Measurements from ENCODE around the gene NOL4L.

NOL4L gene

DNA sequence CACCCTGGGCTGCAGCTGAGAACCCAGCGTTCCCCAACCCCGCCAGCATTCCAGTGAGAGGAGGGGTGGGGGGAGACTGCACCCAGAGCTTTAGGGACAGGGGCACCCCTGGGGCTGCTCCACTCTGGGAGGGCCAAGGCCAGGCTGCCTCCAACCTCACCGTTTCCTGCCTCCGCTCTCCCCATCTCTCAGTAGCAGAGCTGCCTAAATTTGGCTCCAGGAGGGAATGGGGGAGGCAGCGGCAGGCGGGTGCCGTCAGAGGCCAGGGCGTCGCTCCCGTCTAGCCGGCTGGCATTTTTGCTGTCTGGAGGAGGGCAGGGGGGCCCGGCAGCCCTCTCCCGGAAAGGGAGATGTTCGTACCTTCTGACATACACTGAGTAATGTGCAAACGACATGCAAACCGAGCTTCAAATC lies 46.6 kb downstream of the NOL4L start:
- FAIRE-seq: no peak

DNA sequence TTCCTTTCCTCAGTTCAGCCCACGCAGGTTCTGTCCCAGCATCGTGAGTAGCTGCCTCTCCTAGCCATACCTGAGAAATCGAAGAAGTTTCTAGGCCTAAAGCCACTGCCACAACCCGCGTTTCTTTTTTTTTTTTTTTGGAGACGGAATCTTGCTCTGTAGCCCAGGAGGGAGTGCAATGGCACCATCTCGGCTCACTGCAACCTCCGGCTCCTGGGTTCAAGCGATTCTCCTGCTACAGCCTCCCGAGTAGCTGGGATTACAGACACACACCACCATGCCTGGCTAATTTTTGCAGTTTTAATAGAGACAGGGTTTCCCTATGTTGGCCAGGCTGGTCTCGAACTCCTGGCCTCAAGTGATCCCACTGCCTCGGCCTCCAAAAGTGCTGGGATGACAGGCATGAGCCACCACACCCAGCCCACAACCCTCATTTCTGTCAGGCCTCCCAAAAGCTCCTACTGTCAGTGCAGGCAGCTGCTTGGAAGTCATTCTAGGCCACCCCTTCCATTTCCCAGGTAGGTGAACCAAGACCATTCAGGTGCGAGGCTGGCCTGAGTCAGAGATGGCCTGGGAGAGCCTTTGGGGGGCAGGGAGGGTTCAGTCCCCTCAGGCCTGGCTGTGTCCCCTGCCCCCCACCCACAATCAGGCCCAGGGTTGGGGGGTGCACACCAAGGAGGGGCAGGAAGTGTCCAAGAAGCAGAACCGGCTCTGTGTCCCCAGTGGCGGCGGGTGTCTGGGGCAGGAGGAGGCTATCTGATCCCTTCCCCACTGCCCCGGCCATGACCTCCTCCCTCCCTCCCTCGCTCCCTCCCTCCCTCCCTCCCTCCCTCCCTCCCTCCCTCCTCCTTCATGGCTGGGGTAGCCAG lies 47.2 kb downstream of the NOL4L start:
- no peak for FAIRE-seq

GRCh38 chr20:32536851-32537656 lies 48.1 kb downstream of the NOL4L start:
- FAIRE-seq: no peak

GRCh38 chr20:32535953-32536823 lies 48.9 kb downstream of the NOL4L start:
- no peak for FAIRE-seq

GRCh38 chr20:32535316-32535952 lies 49.7 kb downstream of the NOL4L start:
- FAIRE-seq: no peak

DNA sequence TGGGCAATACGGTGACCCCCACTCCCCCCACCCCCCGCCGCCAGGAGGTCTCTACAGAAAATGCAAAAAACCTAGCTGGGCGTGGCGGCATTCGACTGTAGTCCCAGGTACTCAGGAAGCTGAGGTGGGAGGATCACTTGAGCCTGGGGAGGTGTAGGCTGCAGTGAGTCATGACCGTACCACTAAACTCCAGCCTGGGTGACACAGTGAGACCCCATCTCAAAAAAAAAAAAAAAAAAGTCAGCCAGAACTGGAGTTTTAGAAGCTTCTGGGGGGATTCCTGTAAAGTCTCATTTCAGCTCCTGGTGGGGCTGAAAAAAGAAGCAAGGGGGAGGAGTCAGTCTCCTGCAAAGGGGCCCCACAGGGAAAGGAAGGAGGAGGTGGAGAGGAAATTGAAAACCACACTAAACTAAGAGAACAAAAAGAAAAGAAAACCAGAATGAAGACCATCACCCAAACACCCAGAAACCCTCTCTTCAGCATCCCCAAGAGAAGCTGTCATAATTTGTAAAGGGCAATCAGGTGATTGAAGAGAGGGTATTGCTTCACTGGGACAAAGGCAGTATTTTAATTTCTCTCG lies 50.4 kb downstream of the NOL4L start:
- no peak for FAIRE-seq

- no peak for FAIRE-seq
Measured at GRCh38 chr20:32533732-32534131, 51.4 kb downstream of the NOL4L start.

DNA sequence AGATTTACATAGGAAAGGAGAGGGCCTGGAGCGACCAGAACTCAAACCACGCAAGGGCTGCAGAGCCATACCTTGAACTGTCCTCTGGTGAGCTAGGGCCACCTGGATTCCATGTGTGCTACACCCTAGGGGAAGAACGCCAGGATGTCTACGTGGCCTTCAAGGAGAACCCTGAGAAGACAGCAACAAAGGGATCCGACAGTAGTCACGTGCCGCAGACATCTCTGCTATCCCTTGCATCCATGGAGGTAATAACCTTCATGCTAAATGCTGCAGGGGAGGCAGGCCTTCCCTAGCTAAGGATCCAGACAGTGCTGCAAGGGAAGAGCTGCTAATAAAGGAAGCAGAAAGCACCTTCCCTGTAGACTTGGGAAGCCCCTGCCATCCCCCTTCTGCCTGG lies 52.9 kb downstream of the NOL4L start:
- no peak for FAIRE-seq

- FAIRE-seq: no peak
Measured at GRCh38 chr20:32528905-32529670, 56.0 kb downstream of the NOL4L start.

DNA sequence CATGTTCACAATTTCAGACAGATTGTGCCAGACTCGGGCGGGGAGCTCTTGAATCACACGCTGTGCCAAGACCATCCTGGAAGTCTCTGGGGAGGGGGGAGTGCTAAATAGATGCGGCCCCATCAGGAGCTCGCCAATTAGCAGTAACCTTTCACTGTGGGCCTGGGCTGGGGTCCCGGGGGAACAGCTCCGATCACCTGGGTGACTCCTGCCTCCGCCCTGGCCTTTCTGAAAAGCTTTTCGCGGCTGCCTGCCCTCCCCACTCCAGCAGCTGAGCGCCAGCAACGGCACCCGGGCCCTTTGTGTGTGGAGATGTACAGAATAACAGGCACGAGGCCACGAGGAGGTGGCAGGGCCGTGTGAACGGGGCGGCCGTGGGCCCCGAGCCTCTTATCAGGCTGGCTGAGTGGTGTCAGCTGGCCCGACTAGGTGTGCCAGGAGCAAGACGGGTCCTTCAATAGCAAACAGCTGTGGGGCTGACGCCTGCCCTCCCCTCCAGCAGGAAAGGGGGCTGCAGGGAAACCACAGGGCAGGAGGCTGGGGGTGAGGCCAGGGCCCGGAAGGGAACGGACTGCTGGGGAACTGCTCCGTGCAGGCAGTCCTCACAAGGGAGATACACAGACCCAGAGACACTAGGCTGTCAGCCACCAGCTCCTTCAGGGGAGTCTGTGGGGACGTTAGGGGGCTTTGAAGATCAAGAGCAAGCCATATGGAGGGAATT lies 56.8 kb downstream of the NOL4L start:
- no peak for FAIRE-seq

DNA sequence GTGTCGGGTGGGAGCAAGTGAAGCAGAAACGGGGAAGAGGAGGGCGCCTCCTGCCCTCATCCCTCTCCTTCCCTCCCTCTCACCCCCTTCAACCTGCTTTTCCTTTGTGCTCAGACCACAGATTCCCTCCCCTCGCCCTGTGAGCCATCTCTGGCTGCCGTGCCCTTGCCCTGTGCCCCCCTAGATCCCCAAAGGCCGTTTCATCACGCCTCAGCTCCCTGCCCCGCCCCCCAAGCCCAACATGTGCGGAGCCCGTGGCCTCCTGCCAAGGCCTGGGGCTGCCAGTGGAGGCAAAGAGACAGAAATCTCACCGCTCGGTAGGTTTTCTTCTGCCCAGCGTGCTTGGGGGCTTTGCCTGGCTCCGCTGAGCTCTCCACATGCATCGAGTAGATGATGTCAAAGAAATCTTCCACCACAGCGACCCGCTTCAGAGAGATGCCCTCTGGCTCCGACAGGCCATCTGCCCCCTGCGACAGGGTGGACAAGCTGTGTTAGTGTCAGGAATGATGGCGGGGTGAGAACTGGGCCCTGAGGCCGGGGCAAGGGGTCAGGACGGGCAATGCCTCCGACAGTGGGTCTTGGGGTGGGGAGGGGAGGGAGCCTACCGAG lies 57.6 kb downstream of the NOL4L start:
- no peak for FAIRE-seq

GRCh38 chr20:32527052-32527446 lies 58.1 kb downstream of the NOL4L start:
- no peak for FAIRE-seq

DNA sequence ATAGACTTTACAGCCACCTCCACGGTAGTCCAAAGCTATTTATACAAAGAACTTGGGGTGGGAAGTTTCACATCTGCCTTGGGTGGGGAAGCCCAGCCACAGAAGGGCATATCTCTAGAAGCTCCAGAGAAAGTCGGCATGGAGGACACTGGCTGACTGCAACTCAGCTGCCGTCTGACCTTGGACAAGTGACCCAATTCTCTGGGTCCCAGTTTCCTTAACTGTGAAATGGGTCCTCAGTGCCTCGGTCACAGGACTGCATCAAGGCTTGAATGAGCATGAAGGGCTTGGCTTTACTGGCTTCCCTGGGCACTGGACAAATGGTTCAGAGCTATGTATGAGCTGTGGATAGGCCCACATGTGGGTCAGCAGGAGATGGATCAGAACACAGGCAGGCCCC lies 58.6 kb downstream of the NOL4L start:
- FAIRE-seq: no peak

- FAIRE-seq: no peak
Measured at GRCh38 chr20:32526125-32526524, 59.0 kb downstream of the NOL4L start.

- no peak for FAIRE-seq
Measured at GRCh38 chr20:32524829-32525501, 60.2 kb downstream of the NOL4L start.

- FAIRE-seq: no peak
Measured at GRCh38 chr20:32523613-32524213, 61.4 kb downstream of the NOL4L start.

- FAIRE-seq: no peak
Measured at GRCh38 chr20:32522776-32523612, 62.1 kb downstream of the NOL4L start.

DNA sequence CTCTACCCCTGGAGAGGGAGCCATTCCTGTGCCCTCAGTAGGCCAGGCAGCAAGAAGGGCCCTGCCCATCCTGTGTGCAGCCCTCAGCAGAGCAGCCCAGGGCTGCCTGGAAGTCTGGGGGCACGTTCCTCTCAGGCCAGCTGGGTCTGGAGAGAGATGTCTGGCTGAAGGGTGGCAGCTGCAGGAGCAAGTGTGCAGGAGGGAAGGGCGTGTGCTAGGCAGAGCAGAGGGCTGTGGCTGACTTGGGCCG lies 62.7 kb downstream of the NOL4L start:
- FAIRE-seq: no peak

Data from TTC549 (cell line).